ENCODE results near the gene CIDEA. TPM values are rescaled to one million over a fixed set of nuclear protein-coding genes. Genes with fewer than 3 reads are reported as not detected.
A peak's percentile ranks its signal among the peaks of the same experiment; 100 is the strongest.

The CIDEA gene
- total and polyA plus RNA-seq, 9 of the 15 experiments (the other 6 are each of a cell fraction or from before 2014, with no cell fraction given) = not detected

GRCh38 chr18:12283666-12284065 lies 29.5 kb downstream of the CIDEA start (continued):
- no peak for TF ChIP-seq ZNF518B (CRISPR knock-in tag; IDR thresholded peaks at IDR 0.05)
- peak; percentile 62; the same call in 1 of the 2 replicates for TF ChIP-seq ZEB2 (IDR thresholded peaks at IDR 0.05)
- TF ChIP-seq THRB (CRISPR knock-in tag; conservative IDR thresholded peaks at IDR 0.05) = no peak
- TF ChIP-seq CHCHD3 (CRISPR knock-in tag; IDR thresholded peaks at IDR 0.05) = no peak
- no peak for TF ChIP-seq MTA3 (IDR thresholded peaks at IDR 0.05; ENCODE audit: borderline replicate concordance)
- no peak for TF ChIP-seq POLR2A (conservative IDR thresholded peaks at IDR 0.05)
- TF ChIP-seq TSC22D4 (tag; IDR thresholded peaks at IDR 0.05) = no peak
- no peak for TF ChIP-seq ZFP91 (CRISPR knock-in tag; IDR thresholded peaks at IDR 0.05)
- TF ChIP-seq POLR2AphosphoS5 (IDR thresholded peaks at IDR 0.05; ENCODE audit: control insufficient read depth, insufficient read depth, low read depth, low read length) = peak; percentile 63
- no peak for TF ChIP-seq XRCC5 (IDR thresholded peaks at IDR 0.05; ENCODE audit: low read depth, low read length)
- TF ChIP-seq RBM25 (IDR thresholded peaks at IDR 0.05; ENCODE audit: low read depth, low read length, severe bottlenecking) = no peak
- no peak for TF ChIP-seq ZC3H8 (IDR thresholded peaks at IDR 0.05)
- TF ChIP-seq E2F8 (IDR thresholded peaks at IDR 0.05; ENCODE audit: low read depth, partially characterized antibody) = no peak
- TF ChIP-seq JUN (IDR thresholded peaks at IDR 0.05; ENCODE audit: borderline replicate concordance, low read depth, low read length) = no peak
- TF ChIP-seq JUN (CRISPR knock-in tag; IDR thresholded peaks at IDR 0.05; ENCODE audit: borderline replicate concordance) = no peak
- no peak for TF ChIP-seq SAP30 (IDR thresholded peaks at IDR 0.05; ENCODE audit: borderline replicate concordance, insufficient read depth, low read depth, low read length, poor library complexity, severe bottlenecking)
- no peak for TF ChIP-seq ZNF263 (CRISPR knock-in tag; IDR thresholded peaks at IDR 0.05; ENCODE audit: borderline replicate concordance)
- peak; percentile 70 for TF ChIP-seq ARID1B (IDR thresholded peaks at IDR 0.05)
- no peak for TF ChIP-seq GTF2B (IDR thresholded peaks at IDR 0.05; ENCODE audit: extremely low read depth, insufficient read length)
- TF ChIP-seq MCM7 (IDR thresholded peaks at IDR 0.05) = no peak
- peak; percentile 28 to 60; a peak in 2 of 4 replicates for TF ChIP-seq TRIM24 (IDR thresholded peaks at IDR 0.05)

All from K562 (cell line).